ENCODE measurements around the gene RAMP3. TPM values are rescaled to one million over a fixed set of nuclear protein-coding genes. Genes with fewer than 3 reads are reported as not detected.

The RAMP3 gene
- total RNA-seq, 1 donor from 2014 or later = not detected

- Mint-ChIP-seq H3K27ac (ENCODE audit: unreplicated experiment) (no peak overlapping the region), H3K4me3 (ENCODE audit: unreplicated experiment) (no peak overlapping the region), H3K9me3 (ENCODE audit: low read depth) (no peaks in the 10 kb centered on the region), H3K4me1 (ENCODE audit: low read depth) (no peaks in the 10 kb centered on the region), H3K27me3 (ENCODE audit: low read depth) (peaks cover 25% of the 10 kb centered on the region), H3K36me3 (ENCODE audit: low read depth) (no peaks in the 10 kb centered on the region)
- no peak for TF ChIP-seq CTCF (IDR thresholded peaks at IDR 0.05)
- peak; percentile 40 for DNase-seq (ENCODE audit: low spot score)
Observed at GRCh38 chr7:45181286-45181960, 23.8 kb downstream of the RAMP3 start.

- Mint-ChIP-seq H3K4me1 (ENCODE audit: low read depth) (no peaks in the 10 kb centered on the region), H3K4me3 (ENCODE audit: unreplicated experiment) (no peak overlapping the region), H3K36me3 (ENCODE audit: low read depth) (no peaks in the 10 kb centered on the region), H3K27ac (ENCODE audit: unreplicated experiment) (no peak overlapping the region), H3K9me3 (ENCODE audit: low read depth) (no peaks in the 10 kb centered on the region), H3K27me3 (ENCODE audit: low read depth) (peaks cover 29% of the 10 kb centered on the region)
- no peak for DNase-seq (ENCODE audit: low spot score)
- no peak for TF ChIP-seq CTCF (IDR thresholded peaks at IDR 0.05)
Observed at GRCh38 chr7:45181991-45182855, 24.6 kb downstream of the RAMP3 start.

GRCh38 chr7:45182856-45183710 lies 25.5 kb downstream of the RAMP3 start:
- peak; percentile 70 for DNase-seq (ENCODE audit: low spot score)
- Mint-ChIP-seq H3K4me3 (ENCODE audit: unreplicated experiment) (no peak overlapping the region), H3K36me3 (ENCODE audit: low read depth) (no peaks in the 10 kb centered on the region), H3K27ac (ENCODE audit: unreplicated experiment) (no peak overlapping the region), H3K4me1 (ENCODE audit: low read depth) (no peaks in the 10 kb centered on the region), H3K9me3 (ENCODE audit: low read depth) (no peaks in the 10 kb centered on the region), H3K27me3 (ENCODE audit: low read depth) (peaks cover 36% of the 10 kb centered on the region)
- TF ChIP-seq CTCF (IDR thresholded peaks at IDR 0.05) = no peak

GRCh38 chr7:45183711-45184210 lies 26.2 kb downstream of the RAMP3 start:
- no peak for TF ChIP-seq CTCF (IDR thresholded peaks at IDR 0.05)
- Mint-ChIP-seq H3K27ac (ENCODE audit: unreplicated experiment) (no peak overlapping the region), H3K4me3 (ENCODE audit: unreplicated experiment) (no peak overlapping the region), H3K9me3 (ENCODE audit: low read depth) (no peaks in the 10 kb centered on the region), H3K4me1 (ENCODE audit: low read depth) (no peaks in the 10 kb centered on the region), H3K36me3 (ENCODE audit: low read depth) (no peaks in the 10 kb centered on the region), H3K27me3 (ENCODE audit: low read depth) (peaks cover 33% of the 10 kb centered on the region)
- no peak for DNase-seq (ENCODE audit: low spot score)

All from chondrocyte (in vitro differentiated cells).